K562 (cell line): ENCODE results near the gene ZFPM1. TPM values are rescaled to one million over a fixed set of nuclear protein-coding genes. Genes with fewer than 3 reads are reported as not detected.
A peak's percentile ranks its signal among the peaks of the same experiment; 100 is the strongest.

Experiments
- ARID2 ChIP-seq: fragments of 450-650 bp; IDR thresholded peaks from 2 replicates; pipeline ENCODE4 v1.6.1; 2017; ENCODE audit warnings: antibody characterized with exemption, mild to moderate bottlenecking
- CREBBP ChIP-seq: IDR thresholded peaks from one replicate; pipeline ENCODE4 v1.6.1; 2012; ENCODE audit warnings: low read depth, mild to moderate bottlenecking, control low read depth, inconsistent platforms, low read length
- CXXC5 ChIP-seq: fragments of 250-450 bp; sonication (Bioruptor Pico); IDR thresholded peaks from 2 replicates; pipeline ENCODE4 v1.8.0; 2022; ENCODE audit warnings: inconsistent platforms, mild to moderate bottlenecking, moderate library complexity
- ELF4 ChIP-seq: fragments of 450-650 bp; formaldehyde crosslinking; IDR thresholded peaks from 2 replicates; pipeline ENCODE4 v1.4.0; 2022; ENCODE audit warnings: missing genetic modification characterization
- GATAD2B ChIP-seq: fragments of 450-650 bp; IDR thresholded peaks from 2 replicates; pipeline ENCODE4 v1.6.1; 2017; ENCODE audit warnings: mild to moderate bottlenecking, borderline replicate concordance
- HLTF ChIP-seq: fragments of 450-650 bp; IDR thresholded peaks from 2 replicates; pipeline ENCODE4 v1.6.1; 2016
- NEUROD1 ChIP-seq: fragments of 150-350 bp; IDR thresholded peaks from 2 replicates; pipeline ENCODE4 v1.6.1; 2014; ENCODE audit warnings: borderline replicate concordance, low read length, low read depth; ENCODE audit not compliant: partially characterized antibody
- NFYB ChIP-seq: IDR thresholded peaks from 2 replicates; pipeline ENCODE4 v1.6.1; 2011; ENCODE audit warnings: mild to moderate bottlenecking, moderate library complexity; ENCODE audit not compliant: insufficient read length; ENCODE audit errors: extremely low read depth
- POLR2A ChIP-seq: fragments of 450-650 bp; conservative IDR thresholded peaks from 2 replicates; pipeline ENCODE4 v1.6.1; 2016
- TCF7L2 ChIP-seq: fragments of 150-350 bp; IDR thresholded peaks from 2 replicates; pipeline ENCODE4 v1.6.1; 2016; ENCODE audit warnings: low read depth, mild to moderate bottlenecking, low read length, moderate library complexity
- YBX1 ChIP-seq: fragments of 450-650 bp; IDR thresholded peaks from 2 replicates; pipeline ENCODE4 v1.7.1; 2016; ENCODE audit warnings: mild to moderate bottlenecking
- ZNF165 ChIP-seq: fragments of 250-450 bp; sonication (Bioruptor Pico); IDR thresholded peaks from 2 replicates; pipeline ENCODE4 v1.4.0; 2020; ENCODE audit warnings: borderline replicate concordance
- ZNF316 ChIP-seq: fragments of 450-650 bp; IDR thresholded peaks from 2 replicates; pipeline ENCODE4 v1.6.1; 2016
- ZNF551 ChIP-seq: fragments of 250-450 bp; sonication (Bioruptor Pico); IDR thresholded peaks from 2 replicates; pipeline ENCODE4 v1.5.0; 2021; ENCODE audit warnings: mild to moderate bottlenecking, moderate library complexity
- ZNF75A ChIP-seq: fragments of 450-650 bp; formaldehyde crosslinking; IDR thresholded peaks from 2 replicates; pipeline ENCODE4 v1.4.0; 2020; ENCODE audit warnings: mild to moderate bottlenecking
- polyA plus RNA-seq, 8 experiments: library from polyadenylated mRNA; depleted of rRNA in 4 of 8; stranded (reverse) in 5 of 8; unstranded in 3 of 8; fragments of >200 nt; fragmentation: Nextera tagmentation in 2 of 8; fragmentation: Illumina TruSeq in 1 of 8; extraction: Ambion mirVana in 2 of 8; extraction: Trizol in 1 of 8; gene quantifications; 2 replicates each; pipeline versions ENCODE4 v1.2.1 to v1.2.3, GENCODE V29; 2011 to 2014; ENCODE audit warnings: inconsistent platforms in 1 of 8, missing spikeins in 1 of 8
- total RNA-seq, 7 experiments: library from RNA; depleted of rRNA in 6 of 7; stranded (reverse); fragments of >200 nt in 6 of 7; fragmentation: Illumina TruSeq in 2 of 7; extraction: Trizol in 2 of 7; gene quantifications; 2 replicates each; pipeline versions ENCODE4 v1.2.1 to v1.2.3, GENCODE V29; 2011 to 2021; ENCODE audit warnings: low replicate concordance in 1 of 7
- TF ChIP-seq, protein P1 (sequence below): fragments of 450-650 bp; IDR thresholded peaks from 2 replicates; pipeline ENCODE4 v1.6.1; 2014; ENCODE audit warnings: low read depth, mild to moderate bottlenecking, moderate library complexity, borderline replicate concordance
- TF ChIP-seq, protein P2 (sequence below): sonication (generic); IDR thresholded peaks from 2 replicates; pipeline ENCODE4 v1.6.1; 2016
- TF ChIP-seq, protein P3 (sequence below): fragments of 450-650 bp; formaldehyde crosslinking; IDR thresholded peaks from 2 replicates; pipeline ENCODE4 v1.4.0; 2022; ENCODE audit warnings: missing genetic modification characterization
- TF ChIP-seq, protein P4 (sequence below): sonication (generic); formaldehyde crosslinking; IDR thresholded peaks from 2 replicates; pipeline ENCODE4 v1.8.0; 2022; ENCODE audit warnings: missing genetic modification reagents, mild to moderate bottlenecking, borderline replicate concordance
- TF ChIP-seq, protein P5 (sequence below), 2 experiments: fragments of 250-450 bp in 1 of 2; fragments of 450-650 bp in 1 of 2; sonication (Bioruptor Pico) in 1 of 2; IDR thresholded peaks; 2 replicates each; pipeline versions ENCODE4 v1.6.1 to v1.8.0; 2016 to 2021; ENCODE audit warnings: mild to moderate bottlenecking in 2 of 2, moderate library complexity in 2 of 2, missing compliant biosample characterization in 1 of 2, missing genetic modification characterization in 1 of 2

The ZFPM1 gene
- total and polyA plus RNA-seq, 9 of the 15 experiments (the other 6 are each of a cell fraction or from before 2014, with no cell fraction given), result 0.03 to 35.9 (median 1.4) TPM

DNA sequence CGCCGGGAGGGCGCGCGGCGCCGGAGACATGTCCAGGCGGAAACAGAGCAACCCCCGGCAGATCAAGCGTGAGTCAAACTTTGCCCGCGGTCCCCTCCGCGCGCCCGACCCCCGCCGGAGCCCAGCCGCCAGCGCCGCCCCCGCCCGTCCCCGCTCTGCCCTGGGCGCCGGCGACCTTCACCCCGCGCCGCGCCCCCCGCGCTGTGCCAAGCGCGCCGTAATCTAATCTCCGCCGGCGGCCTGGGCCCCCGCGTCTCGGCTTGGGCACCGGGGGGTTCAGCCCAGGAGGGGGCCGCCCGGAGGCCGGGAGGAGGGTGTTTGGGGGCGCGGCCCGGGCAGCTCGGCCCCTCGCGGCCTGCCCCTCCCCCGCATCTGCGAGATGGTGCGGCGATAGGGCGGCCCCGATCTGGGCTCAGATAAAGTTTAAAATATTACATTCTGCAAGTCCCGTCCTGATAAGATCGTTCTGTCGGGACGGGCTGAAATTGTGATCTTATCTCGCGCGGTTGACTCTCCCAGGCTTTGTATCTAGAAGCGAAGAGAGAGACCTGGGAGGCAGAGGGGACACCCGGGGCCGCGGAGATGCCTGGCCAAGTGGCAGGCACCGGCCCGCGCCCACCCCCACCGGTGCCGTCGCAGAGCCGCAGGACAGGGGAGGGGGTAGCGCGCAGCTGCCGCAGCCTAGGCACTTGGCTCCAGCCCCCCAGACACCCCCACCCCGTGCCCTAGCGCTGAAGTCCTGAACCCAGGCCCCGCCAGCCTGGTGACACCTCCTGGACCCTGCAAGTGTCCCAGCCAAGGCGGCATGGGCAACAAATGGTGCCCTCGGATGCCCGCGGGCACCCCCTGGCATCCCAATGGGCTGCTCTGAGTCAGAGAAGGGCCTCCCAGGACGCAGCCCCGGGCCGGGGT is 787 bp downstream of the ZFPM1 start (continued):
- no peak for TF ChIP-seq NEUROD1
- no peak for TF ChIP-seq ZNF165 (CRISPR knock-in tag)
- no peak for TF ChIP-seq ZNF316
- TF ChIP-seq ELF4 (CRISPR knock-in tag), result no peak
- no peak for TF ChIP-seq ARID2
- TF ChIP-seq ZNF551 (CRISPR knock-in tag), result no peak
- TF ChIP-seq POLR2A, result no peak
- no peak for TF ChIP-seq TCF7L2
- TF ChIP-seq YBX1, result no peak
- TF ChIP-seq, protein P1, sequence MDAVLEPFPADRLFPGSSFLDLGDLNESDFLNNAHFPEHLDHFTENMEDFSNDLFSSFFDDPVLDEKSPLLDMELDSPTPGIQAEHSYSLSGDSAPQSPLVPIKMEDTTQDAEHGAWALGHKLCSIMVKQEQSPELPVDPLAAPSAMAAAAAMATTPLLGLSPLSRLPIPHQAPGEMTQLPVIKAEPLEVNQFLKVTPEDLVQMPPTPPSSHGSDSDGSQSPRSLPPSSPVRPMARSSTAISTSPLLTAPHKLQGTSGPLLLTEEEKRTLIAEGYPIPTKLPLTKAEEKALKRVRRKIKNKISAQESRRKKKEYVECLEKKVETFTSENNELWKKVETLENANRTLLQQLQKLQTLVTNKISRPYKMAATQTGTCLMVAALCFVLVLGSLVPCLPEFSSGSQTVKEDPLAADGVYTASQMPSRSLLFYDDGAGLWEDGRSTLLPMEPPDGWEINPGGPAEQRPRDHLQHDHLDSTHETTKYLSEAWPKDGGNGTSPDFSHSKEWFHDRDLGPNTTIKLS, result no peak
- TF ChIP-seq CREBBP, result no peak
- TF ChIP-seq, protein P2, sequence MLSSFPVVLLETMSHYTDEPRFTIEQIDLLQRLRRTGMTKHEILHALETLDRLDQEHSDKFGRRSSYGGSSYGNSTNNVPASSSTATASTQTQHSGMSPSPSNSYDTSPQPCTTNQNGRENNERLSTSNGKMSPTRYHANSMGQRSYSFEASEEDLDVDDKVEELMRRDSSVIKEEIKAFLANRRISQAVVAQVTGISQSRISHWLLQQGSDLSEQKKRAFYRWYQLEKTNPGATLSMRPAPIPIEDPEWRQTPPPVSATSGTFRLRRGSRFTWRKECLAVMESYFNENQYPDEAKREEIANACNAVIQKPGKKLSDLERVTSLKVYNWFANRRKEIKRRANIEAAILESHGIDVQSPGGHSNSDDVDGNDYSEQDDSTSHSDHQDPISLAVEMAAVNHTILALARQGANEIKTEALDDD, result no peak
- peak; percentile 69; the same call in 1 of the 2 replicates for TF ChIP-seq GATAD2B
- no peak for TF ChIP-seq ZNF75A (CRISPR knock-in tag)
- TF ChIP-seq HLTF, result no peak
- TF ChIP-seq CXXC5 (CRISPR knock-in tag), result peak; percentile 63
- TF ChIP-seq, protein P3, sequence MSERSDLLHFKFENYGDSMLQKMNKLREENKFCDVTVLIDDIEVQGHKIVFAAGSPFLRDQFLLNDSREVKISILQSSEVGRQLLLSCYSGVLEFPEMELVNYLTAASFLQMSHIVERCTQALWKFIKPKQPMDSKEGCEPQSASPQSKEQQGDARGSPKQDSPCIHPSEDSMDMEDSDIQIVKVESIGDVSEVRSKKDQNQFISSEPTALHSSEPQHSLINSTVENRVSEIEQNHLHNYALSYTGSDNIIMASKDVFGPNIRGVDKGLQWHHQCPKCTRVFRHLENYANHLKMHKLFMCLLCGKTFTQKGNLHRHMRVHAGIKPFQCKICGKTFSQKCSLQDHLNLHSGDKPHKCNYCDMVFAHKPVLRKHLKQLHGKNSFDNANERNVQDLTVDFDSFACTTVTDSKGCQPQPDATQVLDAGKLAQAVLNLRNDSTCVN (CRISPR knock-in tag), result no peak
- TF ChIP-seq NFYB, result no peak
- TF ChIP-seq, protein P4, sequence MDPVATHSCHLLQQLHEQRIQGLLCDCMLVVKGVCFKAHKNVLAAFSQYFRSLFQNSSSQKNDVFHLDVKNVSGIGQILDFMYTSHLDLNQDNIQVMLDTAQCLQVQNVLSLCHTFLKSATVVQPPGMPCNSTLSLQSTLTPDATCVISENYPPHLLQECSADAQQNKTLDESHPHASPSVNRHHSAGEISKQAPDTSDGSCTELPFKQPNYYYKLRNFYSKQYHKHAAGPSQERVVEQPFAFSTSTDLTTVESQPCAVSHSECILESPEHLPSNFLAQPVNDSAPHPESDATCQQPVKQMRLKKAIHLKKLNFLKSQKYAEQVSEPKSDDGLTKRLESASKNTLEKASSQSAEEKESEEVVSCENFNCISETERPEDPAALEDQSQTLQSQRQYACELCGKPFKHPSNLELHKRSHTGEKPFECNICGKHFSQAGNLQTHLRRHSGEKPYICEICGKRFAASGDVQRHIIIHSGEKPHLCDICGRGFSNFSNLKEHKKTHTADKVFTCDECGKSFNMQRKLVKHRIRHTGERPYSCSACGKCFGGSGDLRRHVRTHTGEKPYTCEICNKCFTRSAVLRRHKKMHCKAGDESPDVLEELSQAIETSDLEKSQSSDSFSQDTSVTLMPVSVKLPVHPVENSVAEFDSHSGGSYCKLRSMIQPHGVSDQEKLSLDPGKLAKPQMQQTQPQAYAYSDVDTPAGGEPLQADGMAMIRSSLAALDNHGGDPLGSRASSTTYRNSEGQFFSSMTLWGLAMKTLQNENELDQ (CRISPR knock-in tag), result no peak
- TF ChIP-seq, protein P5, sequence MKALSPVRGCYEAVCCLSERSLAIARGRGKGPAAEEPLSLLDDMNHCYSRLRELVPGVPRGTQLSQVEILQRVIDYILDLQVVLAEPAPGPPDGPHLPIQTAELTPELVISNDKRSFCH (CRISPR knock-in tag; IDR thresholded peaks at IDR 0.05), result no peak
- TF ChIP-seq, protein P5 (tag; IDR thresholded peaks at IDR 0.05), result no peak
